Activated CD8-positive, alpha-beta memory T cell treated with anti-CD3 and anti-CD28 coated beads for 48 hours (primary cell): ENCODE results near the gene PRKAA2.
"Not testable (repeated sequence)": the region's sequence is repeated elsewhere in the genome, so short reads cannot be mapped to it uniquely, and the experiment has no call there.

Experiments
- DNase-seq, 3 experiments: peaks; one replicate each; pipeline ENCODE4 v3.0.0-alpha.2; 2020; ENCODE audit warnings: low read depth in 2 of 3, low spot score in 2 of 3

PRKAA2 gene

DNA sequence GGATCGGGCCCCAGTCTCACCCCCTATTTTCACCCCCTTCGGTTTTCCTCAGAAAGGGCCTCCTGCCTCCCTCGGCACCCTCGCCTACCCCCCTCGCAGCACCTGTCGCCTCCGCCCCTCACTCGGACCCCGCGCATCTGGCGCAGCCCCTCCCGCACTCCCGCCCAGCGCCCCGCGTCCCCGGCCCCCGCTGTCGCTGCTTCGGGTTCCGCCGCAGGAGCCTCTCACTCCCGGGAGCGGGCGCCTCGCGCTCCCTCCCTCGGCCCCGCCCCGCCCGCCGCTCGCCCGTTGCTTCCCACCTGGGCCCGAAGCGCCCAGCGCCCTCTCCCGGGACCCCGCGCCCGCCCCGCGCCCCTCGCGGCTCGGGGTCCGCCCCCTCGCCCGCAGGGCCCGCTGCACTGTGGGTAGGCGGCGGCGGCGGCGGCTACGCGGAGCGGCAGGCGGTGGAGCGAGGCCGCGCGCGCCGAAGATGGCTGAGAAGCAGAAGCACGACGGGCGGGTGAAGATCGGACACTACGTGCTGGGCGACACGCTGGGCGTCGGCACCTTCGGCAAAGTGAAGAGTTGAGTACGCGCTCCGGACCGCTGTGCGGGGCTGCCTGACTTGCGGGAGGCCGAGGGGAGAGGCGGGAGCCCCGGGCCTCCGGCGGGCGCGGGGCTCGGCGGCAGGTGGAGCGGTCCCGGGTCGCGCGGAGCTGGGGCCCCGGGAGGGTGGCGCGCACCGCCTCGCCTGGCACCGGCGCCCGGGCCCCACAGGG lies at the start of gene PRKAA2:
Gene PRKAA2, plus strand, starts transcription at position 396 of the 758 bp plus-strand sequence. Its CDS starts 74 bp downstream, at position 470.
- DNase-seq, result no peak

DNA sequence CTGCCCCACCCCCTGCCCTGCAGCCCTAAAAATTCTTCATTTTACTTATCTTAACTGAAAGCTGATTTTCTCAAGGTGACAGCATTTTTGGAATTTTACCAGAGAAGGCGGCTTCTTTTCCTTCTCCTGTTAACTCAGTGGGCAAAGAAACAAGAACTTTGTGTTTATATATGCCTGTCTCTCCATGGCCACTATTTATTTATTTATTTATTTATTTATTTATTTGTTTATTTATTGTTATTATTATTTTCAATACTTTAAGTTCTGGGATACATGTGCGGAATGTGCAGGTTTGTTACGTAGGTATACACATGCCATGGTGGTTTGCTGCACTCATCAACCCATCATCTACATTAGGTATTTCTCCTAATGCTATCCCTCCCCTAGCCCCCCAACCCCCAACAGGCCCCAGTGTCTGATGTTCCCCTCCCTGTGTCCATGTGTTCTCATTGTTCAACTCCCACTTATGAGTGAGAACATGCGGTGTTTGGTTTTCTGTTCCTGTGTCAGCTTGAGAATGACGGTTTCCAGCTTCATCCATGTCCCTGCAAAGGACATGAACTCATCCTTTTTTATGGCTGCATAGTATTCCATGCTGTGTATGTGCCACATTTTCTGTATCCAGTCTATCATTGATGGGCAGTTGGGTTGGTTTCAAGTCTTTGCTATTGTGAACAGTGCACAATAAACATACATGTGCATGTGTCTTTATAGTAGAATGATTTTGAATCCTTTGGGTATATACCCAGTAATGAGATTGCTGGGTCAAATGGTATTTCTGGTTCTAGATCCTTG lies 49.5 kb upstream of the PRKAA2 start:
- not testable (repeated sequence) for DNase-seq

DNA sequence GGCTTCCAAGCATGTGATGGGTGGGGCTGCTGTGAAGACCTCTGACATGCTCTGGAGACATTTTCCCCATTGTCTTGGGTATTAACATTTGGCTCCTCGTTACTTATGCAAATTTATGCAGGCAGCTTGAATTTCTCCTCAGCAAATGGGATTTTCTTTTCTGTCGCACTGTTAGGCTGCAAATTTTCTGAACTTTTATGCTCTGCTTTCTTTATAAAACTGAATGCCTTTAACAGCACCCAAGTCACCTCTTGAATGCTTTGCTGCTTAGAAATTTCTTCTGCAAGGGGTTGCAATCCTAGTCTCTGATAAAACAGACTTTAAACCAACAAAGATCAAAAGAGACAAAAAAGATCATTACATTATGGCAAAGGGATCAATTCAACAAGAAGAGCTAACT lies 35.0 kb upstream of the PRKAA2 start:
- not testable (repeated sequence) for DNase-seq

DNA sequence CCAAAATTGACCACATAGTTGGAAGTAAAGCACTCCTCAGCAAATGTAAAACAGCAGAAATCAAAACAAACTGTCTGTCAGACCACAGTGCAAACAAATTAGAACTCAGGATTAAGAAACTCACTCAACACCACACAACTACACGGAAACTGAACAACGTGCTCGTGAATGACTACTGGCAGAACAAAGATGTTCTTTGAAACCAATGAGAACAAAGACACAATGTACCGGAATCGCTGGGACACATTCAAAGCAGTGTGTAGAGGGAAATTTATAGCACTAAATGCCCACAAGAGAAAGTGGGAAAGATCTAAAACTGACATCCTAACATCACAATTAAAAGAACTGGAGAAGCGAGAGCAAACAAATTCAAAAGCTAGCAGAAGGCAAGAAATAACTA lies 34.3 kb upstream of the PRKAA2 start:
- DNase-seq, result not testable (repeated sequence)

DNA sequence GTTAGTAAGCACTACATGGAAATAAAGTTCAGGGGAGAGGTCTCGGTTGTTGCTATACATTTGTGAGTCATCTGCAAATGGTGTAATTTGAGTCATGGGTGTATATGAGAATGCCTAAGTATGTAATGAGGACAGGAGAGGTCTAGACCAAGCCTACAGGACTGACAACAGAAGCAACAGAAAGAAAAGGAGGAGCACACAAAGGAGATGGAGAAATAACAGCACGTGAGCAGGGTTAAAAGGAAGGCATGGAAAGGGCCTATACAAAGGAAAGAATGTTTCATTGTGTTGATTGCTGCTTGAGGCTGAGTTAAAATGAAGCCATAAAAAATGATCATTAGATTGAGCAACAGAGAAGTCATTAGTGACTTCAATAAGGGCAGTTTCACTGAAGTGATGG lies 28.0 kb upstream of the PRKAA2 start:
- no peak for DNase-seq

DNA sequence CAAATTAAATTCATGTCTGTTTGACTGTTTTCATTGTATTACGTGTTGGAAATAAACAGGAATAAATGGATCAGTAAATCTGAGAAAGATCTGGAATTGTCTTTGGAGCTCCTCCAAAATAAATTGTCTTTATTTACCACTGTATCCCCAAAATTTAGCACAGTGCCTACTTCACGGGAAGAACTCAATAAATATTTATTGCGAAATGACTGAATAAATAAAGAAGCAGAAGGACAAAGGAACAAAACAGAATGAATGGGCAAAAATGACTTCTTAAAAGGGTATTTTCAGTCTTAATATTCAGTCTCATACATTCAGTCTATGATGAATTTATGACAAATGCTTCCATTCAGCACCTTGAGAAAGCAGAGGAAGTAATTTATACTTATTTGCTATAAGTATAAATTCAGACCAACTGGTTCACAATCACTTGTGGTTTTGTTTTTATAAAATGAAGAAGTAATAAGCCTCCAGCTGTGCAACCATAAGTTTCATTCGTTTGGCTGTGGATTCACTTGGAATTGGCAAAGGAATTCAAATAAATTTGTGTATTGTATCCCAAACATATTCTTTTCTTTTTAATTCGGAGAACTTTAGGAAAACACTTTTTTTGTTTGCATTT lies 19.2 kb upstream of the PRKAA2 start:
- DNase-seq, result no peak

DNA sequence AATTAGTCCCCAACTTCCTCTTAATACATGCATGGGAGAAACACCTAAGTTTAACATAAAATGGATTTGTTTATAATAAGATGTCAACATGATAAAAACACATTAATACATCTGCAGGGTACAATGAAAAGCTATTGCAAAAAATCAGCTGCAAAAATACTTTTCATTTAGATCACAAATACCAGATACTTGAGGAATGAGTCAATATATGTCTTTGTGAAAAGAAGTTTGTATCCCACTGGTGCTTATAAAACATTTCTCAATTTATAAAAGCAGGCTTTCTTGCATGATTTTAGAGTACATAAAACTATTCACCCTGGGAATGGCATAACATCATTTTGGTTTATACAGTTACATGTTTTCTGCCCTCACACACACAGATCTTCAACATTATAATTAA lies 18.6 kb upstream of the PRKAA2 start:
- no peak for DNase-seq

DNA sequence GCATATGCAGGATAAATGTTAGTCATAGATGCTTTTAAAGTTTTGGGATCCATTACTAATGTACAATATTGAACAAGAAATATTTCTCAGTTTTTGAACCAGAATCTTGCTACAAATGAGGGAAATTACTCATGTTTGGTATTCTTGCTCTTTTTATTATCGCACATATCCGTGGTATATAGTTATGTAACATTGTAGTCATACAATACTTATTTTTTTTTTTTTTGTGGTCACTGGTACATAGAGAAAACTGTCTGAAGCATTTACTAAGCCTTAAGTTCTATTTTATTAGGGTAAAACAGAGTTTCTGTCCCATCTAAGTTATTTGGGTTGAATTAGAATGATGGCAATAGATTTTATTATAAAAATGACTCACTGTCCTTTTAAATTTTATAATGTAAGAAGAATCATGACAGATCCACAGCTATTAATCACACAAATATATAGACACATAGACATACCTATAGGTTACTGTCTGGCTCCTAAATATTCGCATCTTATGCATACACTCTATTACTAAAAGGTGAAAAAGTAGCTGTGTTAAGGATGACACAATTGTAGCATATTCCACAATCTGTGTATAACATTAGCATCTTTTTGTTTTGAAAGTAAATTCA lies 18.0 kb upstream of the PRKAA2 start:
- DNase-seq, result no peak

DNA sequence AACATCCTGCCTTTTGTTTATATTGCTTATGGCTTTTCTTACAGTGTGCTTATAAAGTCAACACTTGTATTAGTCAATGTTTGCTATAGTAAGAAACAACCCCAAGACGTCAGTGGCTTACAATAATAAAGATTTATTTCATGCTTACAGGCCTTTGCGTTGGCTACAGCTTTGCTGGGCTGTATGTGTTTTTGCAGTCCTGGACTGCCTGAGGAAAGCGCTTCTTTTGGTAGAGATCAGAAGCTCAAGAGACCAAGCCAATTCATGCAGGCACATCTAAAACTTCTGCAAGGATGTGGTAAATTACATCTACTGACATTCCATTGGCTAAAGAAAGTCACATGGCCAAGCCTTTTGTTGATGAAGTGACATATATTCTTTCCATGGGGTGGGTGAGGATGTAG lies 17.5 kb upstream of the PRKAA2 start:
- no peak for DNase-seq

DNA sequence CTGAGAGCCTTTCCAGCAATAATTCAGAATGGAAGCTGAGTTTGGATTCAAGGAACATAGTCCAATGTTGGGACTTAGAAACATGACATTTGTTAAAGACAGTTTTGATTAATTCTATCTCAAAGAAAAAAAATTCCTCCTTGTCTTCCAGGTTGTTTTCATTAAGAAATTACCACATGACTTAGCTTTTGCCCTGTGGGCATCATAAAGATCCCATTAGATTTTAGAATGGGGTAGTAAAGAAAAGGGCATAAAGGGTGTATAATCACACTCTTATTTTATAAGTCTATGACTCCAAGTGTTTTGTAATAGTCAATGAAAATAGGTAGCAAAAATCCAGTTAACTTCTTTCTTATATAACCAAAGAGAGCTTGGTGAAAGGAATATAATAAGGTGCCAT lies 14.3 kb upstream of the PRKAA2 start:
- no peak for DNase-seq

DNA sequence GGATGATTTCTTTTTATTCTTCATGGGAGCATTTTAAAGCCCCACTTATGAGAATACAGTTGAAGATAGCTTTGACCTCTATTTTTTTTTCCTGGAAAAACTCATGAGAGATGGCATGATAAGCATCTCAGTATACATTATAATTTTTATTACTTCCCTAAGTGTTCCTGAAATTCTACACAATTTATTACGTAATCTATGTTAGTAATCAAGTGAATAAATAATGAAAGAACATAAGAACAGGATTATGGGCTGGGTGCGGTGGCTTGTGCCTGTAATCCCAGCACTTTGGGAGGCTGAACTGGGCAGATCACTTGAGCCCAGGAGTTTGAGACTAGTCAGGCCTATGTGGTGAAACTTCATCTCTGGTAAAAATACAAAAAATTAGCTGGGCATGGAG lies 13.2 kb upstream of the PRKAA2 start:
- no peak for DNase-seq

DNA sequence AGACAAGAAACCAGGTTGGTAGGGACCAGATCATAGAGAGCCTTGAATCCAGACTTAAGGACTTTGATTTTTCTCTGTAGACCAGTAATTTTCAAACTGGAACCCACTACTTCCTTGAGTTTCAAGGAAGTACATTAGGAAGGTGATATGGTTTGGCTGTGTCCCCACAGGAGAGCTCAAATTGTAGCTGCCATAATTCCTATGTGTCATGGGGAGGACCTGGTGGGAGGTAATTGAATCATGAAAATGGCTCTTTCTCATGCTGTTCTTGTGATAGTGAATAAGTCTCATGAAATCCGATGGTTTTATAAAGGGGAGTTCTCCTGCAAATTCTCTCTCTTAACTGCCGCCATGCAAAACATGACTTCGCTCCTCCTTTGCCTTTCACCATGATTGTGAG lies 10.1 kb upstream of the PRKAA2 start:
- no peak for DNase-seq

DNA sequence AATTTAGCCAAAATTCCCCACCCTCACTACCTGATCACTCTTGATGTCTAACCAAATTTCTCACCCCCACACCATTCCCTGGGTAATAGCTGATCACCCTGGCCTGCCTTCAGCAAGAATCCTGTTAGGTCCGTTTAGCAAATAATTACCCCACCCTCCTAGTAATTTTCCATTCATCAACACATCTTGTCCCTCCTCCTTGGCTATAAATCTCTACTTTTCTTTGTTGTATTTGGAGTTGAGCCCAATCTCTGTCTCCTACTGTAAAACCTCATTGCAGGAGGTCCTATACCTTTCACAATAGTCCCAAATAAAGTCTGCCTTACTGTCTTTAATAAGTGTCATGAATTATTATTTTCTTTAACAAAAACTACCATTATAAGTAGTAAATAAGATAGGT lies 6.9 kb upstream of the PRKAA2 start:
- no peak for DNase-seq

DNA sequence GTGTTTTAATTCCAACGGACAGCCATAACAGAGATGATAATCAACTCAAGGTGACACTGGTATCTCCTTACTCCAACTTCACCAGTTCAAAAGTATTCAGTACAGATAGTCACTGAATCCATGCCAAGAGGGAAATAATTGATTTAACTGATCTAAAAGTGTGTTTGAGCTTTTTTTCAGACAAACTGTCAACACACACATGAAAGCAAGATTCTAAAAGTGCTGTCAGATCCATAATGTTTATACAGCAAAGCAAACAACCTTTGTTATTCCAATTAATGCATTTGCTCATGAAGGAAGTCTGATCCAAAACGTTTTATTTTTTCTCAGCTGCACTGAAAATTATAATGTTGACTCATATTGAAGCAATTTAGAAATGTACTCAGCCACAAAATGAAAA lies 5.9 kb upstream of the PRKAA2 start:
- DNase-seq, result no peak

DNA sequence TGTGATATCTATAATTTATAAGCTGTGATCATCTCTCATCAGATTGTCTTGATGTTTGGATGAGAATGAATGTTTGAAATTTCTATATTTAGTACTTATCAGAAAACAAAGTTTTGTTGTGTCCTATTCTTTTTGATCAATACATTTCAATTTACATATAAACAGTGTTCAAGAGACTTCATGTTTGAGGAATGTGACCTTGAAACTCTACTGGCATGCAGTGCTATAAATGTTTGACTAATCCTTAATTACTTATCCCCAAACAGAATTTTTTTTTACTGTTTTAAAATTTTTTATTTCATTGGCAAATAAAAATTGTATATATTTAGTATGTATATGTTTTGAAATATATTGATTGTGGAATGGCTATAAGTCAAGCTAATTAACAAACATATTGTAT lies 1.5 kb upstream of the PRKAA2 start:
- no peak for DNase-seq

DNA sequence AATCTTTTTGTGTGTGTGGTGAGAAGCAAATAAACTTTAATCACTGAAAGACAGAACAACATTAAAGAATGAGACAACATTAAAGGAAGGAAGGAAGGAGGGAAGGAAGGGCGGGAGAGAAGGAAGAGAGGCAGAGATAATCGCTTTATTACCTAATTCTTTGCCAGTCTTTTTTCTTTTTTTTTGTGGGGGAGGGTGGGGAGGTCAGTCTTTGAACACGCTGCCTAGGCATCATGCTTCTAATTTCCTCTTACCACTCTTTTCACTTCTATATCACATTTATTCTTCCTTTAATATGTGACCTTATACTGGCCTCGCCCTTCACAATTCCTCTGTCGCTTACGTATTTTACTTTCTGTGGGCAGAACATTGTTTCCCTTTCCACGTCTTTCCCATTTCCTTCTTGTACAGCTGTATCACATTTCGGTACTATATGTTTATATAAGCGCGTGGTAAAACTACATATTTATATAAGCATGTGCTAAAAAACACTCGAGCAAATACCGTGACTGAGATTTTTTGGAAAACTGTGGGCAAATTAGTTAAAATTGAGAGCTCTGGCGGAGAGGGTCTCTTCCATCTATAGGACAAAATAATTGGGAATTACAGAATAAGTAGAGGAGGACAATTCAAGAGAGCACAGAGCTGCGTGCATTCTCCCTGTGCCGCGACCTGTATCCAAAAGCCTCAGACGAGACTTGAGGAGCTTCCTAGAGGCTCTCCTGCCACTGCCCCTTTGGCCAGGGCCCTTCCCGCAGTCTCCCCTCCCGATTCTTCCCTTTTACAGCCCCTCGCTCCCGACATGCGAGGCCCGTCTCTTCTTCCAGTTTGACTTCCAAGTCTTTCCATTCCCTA lies 823 bp upstream of the PRKAA2 start:
- no peak for DNase-seq

DNA sequence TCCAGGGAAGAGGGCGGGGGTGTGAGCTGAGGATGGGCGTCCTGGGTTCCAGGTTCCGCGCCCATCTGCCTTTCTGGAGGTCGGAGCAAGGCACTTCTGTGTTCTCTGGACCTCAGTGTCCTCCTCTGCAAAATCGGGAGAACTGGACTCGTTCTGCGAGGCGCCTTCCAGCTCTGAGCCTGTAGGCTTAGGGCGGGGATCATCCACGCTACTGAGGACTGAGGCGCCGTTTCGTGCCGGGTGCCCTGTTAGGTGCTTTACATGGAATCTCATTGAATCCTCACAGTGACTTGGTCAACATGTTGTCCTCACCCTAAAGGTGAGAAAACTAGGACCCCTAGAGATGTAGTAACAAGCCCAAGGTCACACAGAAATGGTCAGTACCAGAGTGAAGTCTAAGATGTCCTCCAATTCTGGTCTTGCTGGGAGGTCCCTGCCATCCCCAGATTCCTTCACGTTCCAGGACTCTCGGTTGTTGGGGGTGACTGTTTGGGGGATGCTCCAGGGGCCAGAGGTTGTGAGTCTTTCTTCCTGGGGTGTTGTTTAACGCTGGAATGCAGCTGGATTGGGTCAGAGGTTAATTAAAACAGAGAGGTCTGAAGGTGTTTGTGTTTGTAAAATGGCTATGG lies 677 bp downstream of the PRKAA2 start:
- DNase-seq, result no peak

DNA sequence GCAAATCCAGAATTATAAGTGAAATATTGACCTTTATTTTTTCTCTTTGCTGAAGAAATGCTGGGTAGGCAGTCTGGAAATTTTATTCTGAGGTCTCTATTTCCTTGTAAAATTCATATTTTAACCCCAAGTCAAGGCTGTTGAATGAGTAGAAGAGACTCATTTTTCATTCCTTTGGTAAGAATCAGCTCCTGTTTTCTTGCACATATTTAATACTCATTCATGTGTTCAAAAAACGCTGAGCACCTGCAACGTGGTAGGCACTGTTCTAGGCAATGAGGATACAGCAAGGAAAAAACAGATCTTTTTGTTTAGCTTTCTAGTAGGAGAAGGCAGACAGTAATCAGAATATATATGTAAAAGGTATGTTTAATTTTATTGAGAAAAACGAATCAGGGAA lies 1.5 kb downstream of the PRKAA2 start:
- DNase-seq, result no peak

DNA sequence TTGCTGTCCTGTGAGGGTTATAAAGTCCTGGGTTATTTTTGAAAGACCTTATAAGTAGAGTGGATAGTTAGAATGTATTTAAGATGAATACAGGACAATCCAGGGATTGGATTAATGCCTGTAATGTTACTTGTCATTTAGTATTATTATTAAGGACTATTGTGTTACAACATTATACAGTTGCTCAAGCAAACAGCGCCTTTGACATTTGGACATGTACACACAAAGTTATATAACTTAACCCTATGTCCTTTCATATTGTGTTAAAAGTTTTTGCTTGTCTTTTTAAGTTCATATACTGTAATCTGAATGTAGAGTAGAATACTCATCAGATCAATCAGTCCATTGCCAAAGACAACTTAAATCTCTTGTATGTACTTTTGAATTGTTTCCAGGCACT lies 2.0 kb downstream of the PRKAA2 start:
- DNase-seq, result no peak

DNA sequence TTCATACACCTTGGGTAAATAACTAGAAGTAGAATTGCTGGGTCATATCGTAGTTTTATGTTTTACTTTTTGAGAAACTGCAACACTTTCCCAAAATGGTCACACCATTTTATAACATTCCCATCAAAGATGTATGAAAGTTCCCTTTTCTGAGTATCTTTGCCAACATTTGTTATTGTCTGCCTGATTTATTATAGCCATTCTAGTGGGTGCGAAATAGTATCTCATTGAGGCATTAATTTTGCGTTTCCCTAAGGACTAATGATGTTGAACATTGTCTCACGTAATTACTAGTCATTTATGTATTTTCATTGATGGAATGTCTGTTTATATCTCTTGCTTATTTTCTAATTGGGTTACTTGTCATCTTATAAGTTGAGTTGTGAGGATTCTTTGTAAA lies 3.4 kb downstream of the PRKAA2 start:
- DNase-seq, result no peak
